GM10248 (cell line): ENCODE results near the gene GSN.

Source experiments
- CTCF ChIA-PET: fragments of 300-600 bp; sonication (Branson Sonifier 250); formaldehyde crosslinking; extraction: SDS; loops from one replicate; lab custom pipeline; 2021; ENCODE audit warnings: antibody characterized with exemption; lab: Yijun Ruan, JAX
- POLR2A ChIA-PET: fragments of 350-650 bp; sonication (Branson Sonifier 250); formaldehyde crosslinking; extraction: SDS; loops from one replicate; lab custom pipeline; 2020; ENCODE audit warnings: antibody characterized with exemption; lab: Yijun Ruan, JAX
- DNase-seq: peaks from one replicate; pipeline ENCODE4 v3.0.0; 2012; ENCODE audit errors: extremely low spot score
- CTCF ChIP-seq: IDR thresholded peaks from 2 replicates; pipeline ENCODE4 v1.5.1; 2012; ENCODE audit warnings: mild to moderate bottlenecking, low read depth; ENCODE audit errors: extremely low read depth, missing control alignments, control extremely low read depth

The GSN gene

GRCh38 chr9:121267689-121268597 lies at the start of gene GSN:
GSN (plus strand) TSS chr9:121268162; CDS start chr9:121301972, 33,810 bp downstream.
- TF ChIP-seq CTCF: no peak
- ChIA-PET POLR2A (no interaction called here), CTCF (interaction anchor here (0.6 to 4.8 kb wide), 13 partner anchors 7 to 512 kb away, joined by 3 to 34 read pairs (median 3); partner anchors contain the start of gene RAB14)
- peak; percentile 87 for DNase-seq

GRCh38 chr9:121218357-121219027 lies 49.5 kb upstream of the GSN start:
- ChIA-PET CTCF (interaction anchor here (0.7 to 1.7 kb wide), 10 partner anchors 8 to 131 kb away, joined by 3 to 6 read pairs (median 4); partner anchors contain the start of gene RAB14), POLR2A (interaction anchor here (0.7 kb wide), 1 partner anchor 51 kb away, joined by 3 read pairs; no protein-coding TSS in a partner anchor)

GRCh38 chr9:121219530-121219929 lies 48.4 kb upstream of the GSN start:
- ChIA-PET CTCF (interaction anchor here (1.0 to 1.6 kb wide), 2 partner anchors 13 to 16 kb away, joined by 3 to 4 read pairs; no protein-coding TSS in a partner anchor), POLR2A (no interaction called here)
- DNase-seq: no peak
- no peak for TF ChIP-seq CTCF

More at GRCh38 chr9:121218357-121219027, 49.5 kb upstream of the GSN start:
- TF ChIP-seq CTCF: no peak
- DNase-seq: no peak

- no peak for DNase-seq
- ChIA-PET POLR2A (no interaction called here), CTCF (interaction anchor here (1.0 to 2.0 kb wide), 3 partner anchors 7 to 14 kb away, joined by 4 read pairs; no protein-coding TSS in a partner anchor)
- no peak for TF ChIP-seq CTCF
Measured at GRCh38 chr9:121220996-121221663, 46.8 kb upstream of the GSN start.

- CTCF ChIA-PET: interaction anchor here (1.0 to 2.0 kb wide), 3 partner anchors 8 to 177 kb away, joined by 3 to 4 read pairs (median 4); no protein-coding TSS in a partner anchor
- no peak for TF ChIP-seq CTCF
- POLR2A ChIA-PET: no interaction called here
- no peak for DNase-seq
Measured at GRCh38 chr9:121221664-121222055, 46.3 kb upstream of the GSN start.
